IgD-negative memory B cell (primary cell): ENCODE results near the gene PLIN3. TPM values are rescaled to one million over a fixed set of nuclear protein-coding genes. Genes with fewer than 3 reads are reported as not detected.

Experiments
- H3K27ac Mint-ChIP-seq, 3 donors: one replicate each; pipeline ENCODE4 v1.8.0; 2020 to 2022; ENCODE audit warnings: mild to moderate bottlenecking in 3 of 3, mixed read lengths in 3 of 3, moderate library complexity in 1 of 3
- H3K27me3 Mint-ChIP-seq: one replicate; pipeline ENCODE4 v1.8.0; 2021; ENCODE audit warnings: mixed read lengths
- H3K36me3 Mint-ChIP-seq: one replicate; pipeline ENCODE4 v1.8.0; 2020; ENCODE audit warnings: mild to moderate bottlenecking, mixed read lengths
- H3K4me1 Mint-ChIP-seq, 3 donors: one replicate each; pipeline ENCODE4 v1.8.0; 2020 to 2022; ENCODE audit warnings: mixed read lengths in 3 of 3, mild to moderate bottlenecking in 1 of 3
- H3K4me3 Mint-ChIP-seq, 4 donors: one replicate each; pipeline ENCODE4 v1.8.0; 2020 to 2022; ENCODE audit warnings: mild to moderate bottlenecking in 4 of 4, mixed read lengths in 4 of 4, moderate library complexity in 3 of 4
- H3K9me3 Mint-ChIP-seq, 3 donors: one replicate each; pipeline ENCODE4 v1.8.0; 2020 to 2021; ENCODE audit warnings: mixed read lengths in 3 of 3, mild to moderate bottlenecking in 1 of 3
- polyA plus RNA-seq: library from polyadenylated mRNA; unstranded; fragments of 300-500 nt; fragmentation: Illumina TruSeq; gene quantifications from one replicate; pipeline ENCODE4 v1.2.3, GENCODE V29; 2021

Gene PLIN3
- 52.1 TPM for polyA plus RNA-seq

- Mint-ChIP-seq H3K27ac (peak within 1 kb of the TSS; percentile 43 to 92 (median 80)), H3K4me1 (peaks cover 5 to 18% (median 15%) of the 10 kb centered on the region in 3 donors), H3K9me3 (no peaks in the 10 kb centered on the region), H3K4me3 (peak within 1 kb of the TSS; percentile 86 to 93 (median 90)), H3K36me3 (peaks cover 2% of the 10 kb centered on the region), H3K27me3 (no peaks in the 10 kb centered on the region)
Measured at GRCh38 chr19:4867534-4868285, at the start of gene PLIN3. TSS of gene PLIN3 (minus strand) at chr19:4867667. CDS start at chr19:4861394, 6,273 bp downstream.

- H3K4me1 Mint-ChIP-seq: peaks cover 27 to 30% (median 29%) of the 10 kb centered on the region in 3 donors
- H3K4me3 Mint-ChIP-seq: peak overlapping the region; percentile 96 to 100 (median 100)
- no peaks in the 10 kb centered on the region for H3K27me3 Mint-ChIP-seq
- H3K9me3 Mint-ChIP-seq: no peaks in the 10 kb centered on the region
- H3K36me3 Mint-ChIP-seq: peaks cover 3% of the 10 kb centered on the region
- H3K27ac Mint-ChIP-seq: peak overlapping the region; percentile 80 to 100 (median 96)
Measured at GRCh38 chr19:4916292-4917082, 49.0 kb upstream of the PLIN3 start.

- peak overlapping the region; percentile 96 to 100 (median 100) for H3K4me3 Mint-ChIP-seq
- H3K27me3 Mint-ChIP-seq: no peaks in the 10 kb centered on the region
- H3K36me3 Mint-ChIP-seq: peaks cover 3% of the 10 kb centered on the region
- peaks cover 31 to 41% (median 35%) of the 10 kb centered on the region in 3 donors for H3K4me1 Mint-ChIP-seq
- H3K9me3 Mint-ChIP-seq: no peaks in the 10 kb centered on the region
- H3K27ac Mint-ChIP-seq: peak overlapping the region; percentile 60 to 96 (median 67)
Measured at GRCh38 chr19:4914736-4915501, 47.5 kb upstream of the PLIN3 start.

GRCh38 chr19:4913996-4914735 is 46.7 kb upstream of the PLIN3 start:
- H3K36me3 Mint-ChIP-seq: peaks cover 3% of the 10 kb centered on the region
- no peaks in the 10 kb centered on the region for H3K9me3 Mint-ChIP-seq
- H3K4me1 Mint-ChIP-seq: peaks cover 31 to 41% (median 35%) of the 10 kb centered on the region in 3 donors
- H3K27ac Mint-ChIP-seq: peak overlapping the region in 2 of 3 donors; percentile 60 to 86
- H3K4me3 Mint-ChIP-seq: peak overlapping the region; percentile 96 to 100 (median 100)
- no peaks in the 10 kb centered on the region for H3K27me3 Mint-ChIP-seq

GRCh38 chr19:4911786-4912672 is 44.6 kb upstream of the PLIN3 start:
- Mint-ChIP-seq H3K4me3 (peak overlapping the region; percentile 83 to 97 (median 92)), H3K27me3 (no peaks in the 10 kb centered on the region), H3K4me1 (peaks cover 33 to 44% (median 35%) of the 10 kb centered on the region in 3 donors), H3K9me3 (no peaks in the 10 kb centered on the region), H3K36me3 (peaks cover 5% of the 10 kb centered on the region), H3K27ac (peak overlapping the region; percentile 71 to 94 (median 85))

GRCh38 chr19:4911314-4911713 is 43.8 kb upstream of the PLIN3 start:
- H3K27me3 Mint-ChIP-seq: no peaks in the 10 kb centered on the region
- peaks cover 29 to 37% (median 32%) of the 10 kb centered on the region in 3 donors for H3K4me1 Mint-ChIP-seq
- H3K36me3 Mint-ChIP-seq: peaks cover 2% of the 10 kb centered on the region
- H3K9me3 Mint-ChIP-seq: no peaks in the 10 kb centered on the region
- H3K4me3 Mint-ChIP-seq: peak overlapping the region; percentile 83 to 97 (median 92)
- H3K27ac Mint-ChIP-seq: peak overlapping the region; percentile 71 to 94 (median 85)

- Mint-ChIP-seq H3K27ac (peak overlapping the region; percentile 63 to 94 (median 85)), H3K36me3 (peaks cover 2% of the 10 kb centered on the region), H3K4me3 (peak overlapping the region; percentile 83 to 97 (median 92)), H3K27me3 (no peaks in the 10 kb centered on the region), H3K4me1 (peaks cover 28 to 37% (median 29%) of the 10 kb centered on the region in 3 donors), H3K9me3 (no peaks in the 10 kb centered on the region)
Measured at GRCh38 chr19:4910594-4911281, 43.3 kb upstream of the PLIN3 start.

GRCh38 chr19:4909897-4910593 is 42.6 kb upstream of the PLIN3 start:
- H3K9me3 Mint-ChIP-seq: no peaks in the 10 kb centered on the region
- peak overlapping the region; percentile 83 to 97 (median 92) for H3K4me3 Mint-ChIP-seq
- no peaks in the 10 kb centered on the region for H3K27me3 Mint-ChIP-seq
- H3K27ac Mint-ChIP-seq: peak overlapping the region; percentile 63 to 85 (median 75)
- H3K36me3 Mint-ChIP-seq: peaks cover 2% of the 10 kb centered on the region
- peaks cover 23 to 37% (median 27%) of the 10 kb centered on the region in 3 donors for H3K4me1 Mint-ChIP-seq

GRCh38 chr19:4909156-4909896 is 41.9 kb upstream of the PLIN3 start, which contains the start of gene UHRF1:
TSS of gene UHRF1 (plus strand) at chr19:4909501. CDS start at chr19:4910886, 1,385 bp downstream.
- peak within 1 kb of the TSS; percentile 63 to 85 (median 75) for H3K27ac Mint-ChIP-seq
- H3K9me3 Mint-ChIP-seq: no peaks in the 10 kb centered on the region
- H3K4me1 Mint-ChIP-seq: peaks cover 17 to 32% (median 20%) of the 10 kb centered on the region in 3 donors
- H3K27me3 Mint-ChIP-seq: no peaks in the 10 kb centered on the region
- H3K36me3 Mint-ChIP-seq: peaks cover 2% of the 10 kb centered on the region
- H3K4me3 Mint-ChIP-seq: peak within 1 kb of the TSS; percentile 83 to 97 (median 92)

- H3K4me3 Mint-ChIP-seq: peak overlapping the region; percentile 59 to 78 (median 72)
- H3K27ac Mint-ChIP-seq: no peak overlapping the region
- H3K4me1 Mint-ChIP-seq: peaks cover 13 to 28% (median 15%) of the 10 kb centered on the region in 3 donors
- H3K36me3 Mint-ChIP-seq: peaks cover 2% of the 10 kb centered on the region
- no peaks in the 10 kb centered on the region for H3K9me3 Mint-ChIP-seq
- no peaks in the 10 kb centered on the region for H3K27me3 Mint-ChIP-seq
Measured at GRCh38 chr19:4908781-4909155, 41.3 kb upstream of the PLIN3 start.

- peak overlapping the region in 1 of 3 donors; percentile 83 for H3K27ac Mint-ChIP-seq
- H3K27me3 Mint-ChIP-seq: no peaks in the 10 kb centered on the region
- H3K4me1 Mint-ChIP-seq: peaks cover 13 to 28% (median 15%) of the 10 kb centered on the region in 3 donors
- peaks cover 2% of the 10 kb centered on the region for H3K36me3 Mint-ChIP-seq
- H3K9me3 Mint-ChIP-seq: no peaks in the 10 kb centered on the region
- peak overlapping the region in 3 of 4 donors; percentile 59 to 76 (median 60) for H3K4me3 Mint-ChIP-seq
Measured at GRCh38 chr19:4908360-4908759, 40.9 kb upstream of the PLIN3 start.
